ENCODE data around the gene HHAT. TPM values are rescaled to one million over a fixed set of nuclear protein-coding genes. Genes with fewer than 3 reads are reported as not detected.
"Not testable (repeated sequence)": the region's sequence is repeated elsewhere in the genome, so short reads cannot be mapped to it uniquely, and the experiment has no call there.

The HHAT gene
- total RNA-seq, 1 experiment from 2014 or later: 3.0 TPM

DNA sequence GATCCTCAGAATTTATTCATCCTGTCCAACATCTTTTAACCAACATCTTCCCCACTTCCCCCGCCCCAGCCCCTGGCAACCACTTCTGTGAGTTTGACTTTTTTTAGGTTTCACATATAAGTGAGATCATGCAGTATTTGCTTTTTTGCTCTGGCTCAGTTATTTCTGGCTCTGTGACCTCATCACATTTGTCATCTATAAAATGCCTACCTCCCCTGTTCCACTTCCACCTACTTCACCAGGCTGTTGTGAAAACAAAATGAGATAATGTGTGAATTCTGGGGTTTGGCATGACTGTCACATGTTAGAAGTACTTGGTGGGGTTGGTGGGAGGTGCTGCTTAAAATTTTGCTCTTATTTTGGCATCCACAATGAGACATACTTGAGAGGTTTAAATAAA lies 18.4 kb downstream of the HHAT start:
- Histone ChIP-seq H3K9me3 (ENCODE audit: low read depth, low read length, poor library complexity, severe bottlenecking) (no peaks in the 10 kb centered on the region), H3K27me3 (replicated peaks; ENCODE audit: insufficient read depth, low read depth, low read length, poor library complexity) (no peaks in the 10 kb centered on the region), H3K36me3 (ENCODE audit: insufficient read depth, low read length, poor library complexity, severe bottlenecking) (no peaks in the 10 kb centered on the region), H3K4me3 (ENCODE audit: low read depth, low read length, poor library complexity, severe bottlenecking) (no peak overlapping the region), H3K4me1 (ENCODE audit: insufficient read depth, low read length, poor library complexity, severe bottlenecking) (peaks cover 22% of the 10 kb centered on the region), H3K27ac (ENCODE audit: low read depth, low read length, poor library complexity, severe bottlenecking) (no peak overlapping the region)
- CTCF ChIA-PET: no interaction called here
- DNase-seq (ENCODE audit: low spot score): no peak
- TF ChIP-seq EZH2 (IDR thresholded peaks at IDR 0.05; ENCODE audit: borderline replicate concordance, low read depth, low read length, poor library complexity, severe bottlenecking) (no peak), CTCF (conservative IDR thresholded peaks at IDR 0.05; ENCODE audit: low read depth, low read length) (no peak)
- intact Hi-C loops (cut with micrococcal nuclease; ENCODE audit: unreplicated experiment): no loop called here
- no TSS peak for BruUV-seq (replicated peaks)
- POLR2A ChIA-PET (ENCODE audit: low non-redundant PET): no interaction called here

GRCh38 chr1:210351496-210351895 lies 22.8 kb downstream of the HHAT start:
- Histone ChIP-seq H3K36me3 (ENCODE audit: insufficient read depth, low read length, poor library complexity, severe bottlenecking) (no peaks in the 10 kb centered on the region), H3K4me1 (ENCODE audit: insufficient read depth, low read length, poor library complexity, severe bottlenecking) (no peaks in the 10 kb centered on the region), H3K4me3 (ENCODE audit: low read depth, low read length, poor library complexity, severe bottlenecking) (no peak overlapping the region), H3K27me3 (replicated peaks; ENCODE audit: insufficient read depth, low read depth, low read length, poor library complexity) (no peaks in the 10 kb centered on the region), H3K27ac (ENCODE audit: low read depth, low read length, poor library complexity, severe bottlenecking) (no peak overlapping the region), H3K9me3 (ENCODE audit: low read depth, low read length, poor library complexity, severe bottlenecking) (no peaks in the 10 kb centered on the region)
- intact Hi-C loops (cut with micrococcal nuclease; ENCODE audit: unreplicated experiment): no loop called here
- ChIA-PET POLR2A (ENCODE audit: low non-redundant PET) (no interaction called here), CTCF (no interaction called here)
- DNase-seq (ENCODE audit: low spot score): no peak
- TF ChIP-seq EZH2 (IDR thresholded peaks at IDR 0.05; ENCODE audit: borderline replicate concordance, low read depth, low read length, poor library complexity, severe bottlenecking): no peak
- no peak for TF ChIP-seq CTCF (conservative IDR thresholded peaks at IDR 0.05; ENCODE audit: low read depth, low read length)
- no TSS peak for BruUV-seq (replicated peaks)

GRCh38 chr1:210352575-210352974 lies 23.9 kb downstream of the HHAT start:
- no peaks in the 10 kb centered on the region for H3K4me1 ChIP-seq (ENCODE audit: insufficient read depth, low read length, poor library complexity, severe bottlenecking)
- ChIA-PET CTCF (no interaction called here), POLR2A (ENCODE audit: low non-redundant PET) (no interaction called here)
- BruUV-seq (replicated peaks): no TSS peak
- no peak overlapping the region for H3K27ac ChIP-seq (ENCODE audit: low read depth, low read length, poor library complexity, severe bottlenecking)
- H3K9me3 ChIP-seq (ENCODE audit: low read depth, low read length, poor library complexity, severe bottlenecking): no peaks in the 10 kb centered on the region
- no peak overlapping the region for H3K4me3 ChIP-seq (ENCODE audit: low read depth, low read length, poor library complexity, severe bottlenecking)
- DNase-seq (ENCODE audit: low spot score): no peak
- intact Hi-C loops (cut with micrococcal nuclease; ENCODE audit: unreplicated experiment): no loop called here
- no peaks in the 10 kb centered on the region for H3K36me3 ChIP-seq (ENCODE audit: insufficient read depth, low read length, poor library complexity, severe bottlenecking)
- H3K27me3 ChIP-seq (replicated peaks; ENCODE audit: insufficient read depth, low read depth, low read length, poor library complexity): no peaks in the 10 kb centered on the region
- TF ChIP-seq EZH2 (IDR thresholded peaks at IDR 0.05; ENCODE audit: borderline replicate concordance, low read depth, low read length, poor library complexity, severe bottlenecking): no peak
- no peak for TF ChIP-seq CTCF (conservative IDR thresholded peaks at IDR 0.05; ENCODE audit: low read depth, low read length)

DNA sequence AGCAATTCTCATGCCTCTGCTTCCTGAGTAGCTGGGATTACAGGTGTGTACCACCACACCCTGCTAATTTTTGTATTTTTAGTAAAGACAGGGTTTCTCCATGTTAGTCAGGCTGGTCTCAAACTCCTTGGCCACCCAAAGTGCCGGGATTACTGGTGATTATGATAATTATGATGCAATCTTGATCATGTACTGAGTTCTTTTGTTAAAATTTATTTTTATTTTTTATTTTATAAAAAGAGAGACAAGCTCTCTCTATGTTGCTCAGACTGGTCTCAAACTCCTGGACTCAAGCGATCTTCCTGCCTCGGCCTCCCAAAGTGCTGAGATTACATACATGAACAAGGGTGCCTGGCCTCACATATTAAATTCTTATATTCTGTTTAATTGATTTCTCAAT lies 25.6 kb downstream of the HHAT start:
- intact Hi-C loops (cut with micrococcal nuclease; ENCODE audit: unreplicated experiment); CTCF ChIA-PET; H3K9me3 ChIP-seq (ENCODE audit: low read depth, low read length, poor library complexity, severe bottlenecking); H3K27ac ChIP-seq (ENCODE audit: low read depth, low read length, poor library complexity, severe bottlenecking); POLR2A ChIA-PET (ENCODE audit: low non-redundant PET); H3K4me3 ChIP-seq (ENCODE audit: low read depth, low read length, poor library complexity, severe bottlenecking); BruUV-seq (replicated peaks); H3K36me3 ChIP-seq (ENCODE audit: insufficient read depth, low read length, poor library complexity, severe bottlenecking); H3K27me3 ChIP-seq (replicated peaks; ENCODE audit: insufficient read depth, low read depth, low read length, poor library complexity); DNase-seq (ENCODE audit: low spot score): not testable (repeated sequence)
- H3K4me1 ChIP-seq (ENCODE audit: insufficient read depth, low read length, poor library complexity, severe bottlenecking): peaks cover 11% of the 10 kb centered on the region
